SK-N-SH treated with all-trans-retinoic acid at 6 μM for 48 hours (cell line): ENCODE data around the gene OSBPL5.

Experiments used
- ATAC-seq: fragments of 200-7000 bp; cut with Tn5 transposase; 3 replicates; pipeline ENCODE4 v1.9.1; 2020; ENCODE audit warnings: mild to moderate bottlenecking, moderate library complexity
- ARNTL ChIP-seq: fragments of 450-650 bp; formaldehyde crosslinking; IDR thresholded peaks from 2 replicates; pipeline ENCODE4 v1.5.0; 2020; ENCODE audit warnings: low read depth, mild to moderate bottlenecking, moderate library complexity, borderline replicate concordance
- BACH2 ChIP-seq: fragments of 250-450 bp; sonication (Bioruptor Pico); IDR thresholded peaks from 2 replicates; pipeline ENCODE4 v1.9.0; 2021; ENCODE audit warnings: mild to moderate bottlenecking, borderline replicate concordance
- CSDC2 ChIP-seq: fragments of 250-450 bp; sonication (Bioruptor Pico); IDR thresholded peaks from 2 replicates; pipeline ENCODE4 v1.5.0; 2020; ENCODE audit warnings: mild to moderate bottlenecking, moderate library complexity
- ESRRG ChIP-seq: fragments of 250-450 bp; sonication (Bioruptor Pico); IDR thresholded peaks from 2 replicates; pipeline ENCODE4 v1.6.1; 2021; ENCODE audit warnings: mild to moderate bottlenecking
- ISL1 ChIP-seq: fragments of 250-450 bp; sonication (Bioruptor Pico); IDR thresholded peaks from 2 replicates; pipeline ENCODE4 v2.1.2; 2022; ENCODE audit warnings: mild to moderate bottlenecking, moderate library complexity
- OSR1 ChIP-seq: fragments of 250-450 bp; sonication (Bioruptor Pico); IDR thresholded peaks from 2 replicates; pipeline ENCODE4 v1.8.0; 2022; ENCODE audit warnings: moderate library complexity, mild to moderate bottlenecking, inconsistent platforms
- PPARA ChIP-seq: fragments of 250-450 bp; sonication (Bioruptor Pico); IDR thresholded peaks from 2 replicates; pipeline ENCODE4 v1.5.0; 2020; ENCODE audit warnings: mild to moderate bottlenecking, borderline replicate concordance
- RARB ChIP-seq: fragments of 250-450 bp; sonication (Bioruptor Pico); IDR thresholded peaks from 2 replicates; pipeline ENCODE4 v1.8.0; 2021; ENCODE audit warnings: mild to moderate bottlenecking, moderate library complexity
- SNAI2 ChIP-seq: fragments of 250-450 bp; sonication (Bioruptor Pico); IDR thresholded peaks from 2 replicates; pipeline ENCODE4 v1.5.0; 2020; ENCODE audit warnings: mild to moderate bottlenecking, moderate library complexity
- TOX ChIP-seq: fragments of 250-450 bp; sonication (Bioruptor Pico); IDR thresholded peaks from 2 replicates; pipeline ENCODE4 v1.8.0; 2021; ENCODE audit warnings: mild to moderate bottlenecking, moderate library complexity, borderline replicate concordance
- ZC3H10 ChIP-seq: fragments of 250-450 bp; sonication (Bioruptor Pico); IDR thresholded peaks from 2 replicates; pipeline ENCODE4 v1.5.1; 2021; ENCODE audit warnings: mild to moderate bottlenecking, moderate library complexity
- ZFP3 ChIP-seq: fragments of 250-450 bp; sonication (Bioruptor Pico); IDR thresholded peaks from 2 replicates; pipeline ENCODE4 v1.5.0; 2020; ENCODE audit warnings: mild to moderate bottlenecking, moderate library complexity
- ZFP30 ChIP-seq: fragments of 450-650 bp; formaldehyde crosslinking; IDR thresholded peaks from 2 replicates; pipeline ENCODE4 v1.5.0; 2022; ENCODE audit warnings: mild to moderate bottlenecking, moderate library complexity
- ZNF565 ChIP-seq: fragments of 450-650 bp; formaldehyde crosslinking; conservative IDR thresholded peaks from 2 replicates; pipeline ENCODE4 v1.5.0; 2020; ENCODE audit warnings: low read depth, mild to moderate bottlenecking, moderate library complexity
- ZNF70 ChIP-seq: fragments of 450-650 bp; formaldehyde crosslinking; IDR thresholded peaks from 2 replicates; pipeline ENCODE4 v1.5.0; 2020; ENCODE audit warnings: mild to moderate bottlenecking, moderate library complexity
- ZNF8 ChIP-seq: fragments of 450-650 bp; formaldehyde crosslinking; IDR thresholded peaks from 2 replicates; pipeline ENCODE4 v1.5.0; 2020; ENCODE audit warnings: mild to moderate bottlenecking, moderate library complexity
- TF ChIP-seq, protein P1 (sequence below): fragments of 250-450 bp; sonication (Bioruptor Pico); IDR thresholded peaks from 2 replicates; pipeline ENCODE4 v1.8.0; 2021; ENCODE audit warnings: low read depth, mild to moderate bottlenecking, moderate library complexity, borderline replicate concordance
- TF ChIP-seq, protein P2 (sequence below): fragments of 250-450 bp; sonication (Bioruptor Pico); IDR thresholded peaks from 2 replicates; pipeline ENCODE4 v1.5.1; 2021; ENCODE audit warnings: mild to moderate bottlenecking, moderate library complexity
- TF ChIP-seq, protein P3 (sequence below): fragments of 250-450 bp; sonication (Bioruptor Pico); IDR thresholded peaks from 2 replicates; pipeline ENCODE4 v1.8.0; 2020; ENCODE audit warnings: mild to moderate bottlenecking, moderate library complexity, borderline replicate concordance

The OSBPL5 gene

DNA sequence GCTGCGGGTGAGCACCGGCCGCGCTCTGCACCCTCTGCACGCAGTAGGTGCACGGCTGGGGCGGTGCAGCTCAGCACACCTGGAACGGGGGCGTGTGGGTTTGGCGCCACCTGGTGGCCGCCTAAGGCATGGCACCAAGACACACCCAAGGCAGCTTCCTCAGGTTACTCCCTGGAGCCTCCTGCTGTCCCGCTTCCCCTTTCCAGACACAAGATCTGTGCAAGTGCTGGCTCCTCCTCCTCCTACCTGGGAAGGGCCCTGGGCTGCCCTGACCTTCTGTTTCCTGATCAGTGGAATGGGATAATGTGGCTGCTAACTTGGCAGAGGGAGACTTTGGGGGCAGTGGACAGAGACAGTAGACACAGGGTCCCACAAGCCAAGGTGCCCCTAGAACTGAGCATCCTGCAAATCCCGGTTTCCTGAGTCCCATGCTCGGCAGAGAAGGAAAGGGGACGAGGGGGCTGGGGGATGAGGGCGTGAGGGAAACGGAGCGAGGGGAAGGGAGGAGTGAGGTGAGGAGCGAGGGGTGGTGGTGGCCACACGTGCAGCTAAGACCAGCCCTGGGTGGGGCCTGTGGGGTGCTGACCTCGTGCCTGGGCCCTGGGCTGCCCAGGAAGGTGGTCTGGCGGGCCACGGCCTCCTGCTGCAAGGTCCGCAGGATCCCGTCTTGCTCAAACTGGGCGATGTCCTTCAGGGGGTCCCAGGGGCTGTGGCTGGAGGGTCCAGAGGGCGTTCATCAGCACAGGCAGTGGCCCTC, 73.1 kb downstream of the OSBPL5 start:
- ATAC-seq, result peak; percentile 85
- TF ChIP-seq ZC3H10 (CRISPR knock-in tag), result no peak
- TF ChIP-seq ISL1 (CRISPR knock-in tag), result no peak
- TF ChIP-seq RARB (CRISPR knock-in tag), result no peak
- TF ChIP-seq ZNF70 (CRISPR knock-in tag), result no peak
- TF ChIP-seq, protein P1, sequence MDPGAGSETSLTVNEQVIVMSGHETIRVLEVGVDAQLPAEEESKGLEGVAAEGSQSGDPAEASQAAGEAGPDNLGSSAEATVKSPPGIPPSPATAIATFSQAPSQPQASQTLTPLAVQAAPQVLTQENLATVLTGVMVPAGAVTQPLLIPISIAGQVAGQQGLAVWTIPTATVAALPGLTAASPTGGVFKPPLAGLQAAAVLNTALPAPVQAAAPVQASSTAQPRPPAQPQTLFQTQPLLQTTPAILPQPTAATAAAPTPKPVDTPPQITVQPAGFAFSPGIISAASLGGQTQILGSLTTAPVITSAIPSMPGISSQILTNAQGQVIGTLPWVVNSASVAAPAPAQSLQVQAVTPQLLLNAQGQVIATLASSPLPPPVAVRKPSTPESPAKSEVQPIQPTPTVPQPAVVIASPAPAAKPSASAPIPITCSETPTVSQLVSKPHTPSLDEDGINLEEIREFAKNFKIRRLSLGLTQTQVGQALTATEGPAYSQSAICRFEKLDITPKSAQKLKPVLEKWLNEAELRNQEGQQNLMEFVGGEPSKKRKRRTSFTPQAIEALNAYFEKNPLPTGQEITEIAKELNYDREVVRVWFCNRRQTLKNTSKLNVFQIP (CRISPR knock-in tag), result no peak
- TF ChIP-seq ARNTL (CRISPR knock-in tag), result no peak
- no peak for TF ChIP-seq BACH2 (CRISPR knock-in tag)
- TF ChIP-seq ZNF565 (CRISPR knock-in tag), result no peak
- TF ChIP-seq, protein P2, sequence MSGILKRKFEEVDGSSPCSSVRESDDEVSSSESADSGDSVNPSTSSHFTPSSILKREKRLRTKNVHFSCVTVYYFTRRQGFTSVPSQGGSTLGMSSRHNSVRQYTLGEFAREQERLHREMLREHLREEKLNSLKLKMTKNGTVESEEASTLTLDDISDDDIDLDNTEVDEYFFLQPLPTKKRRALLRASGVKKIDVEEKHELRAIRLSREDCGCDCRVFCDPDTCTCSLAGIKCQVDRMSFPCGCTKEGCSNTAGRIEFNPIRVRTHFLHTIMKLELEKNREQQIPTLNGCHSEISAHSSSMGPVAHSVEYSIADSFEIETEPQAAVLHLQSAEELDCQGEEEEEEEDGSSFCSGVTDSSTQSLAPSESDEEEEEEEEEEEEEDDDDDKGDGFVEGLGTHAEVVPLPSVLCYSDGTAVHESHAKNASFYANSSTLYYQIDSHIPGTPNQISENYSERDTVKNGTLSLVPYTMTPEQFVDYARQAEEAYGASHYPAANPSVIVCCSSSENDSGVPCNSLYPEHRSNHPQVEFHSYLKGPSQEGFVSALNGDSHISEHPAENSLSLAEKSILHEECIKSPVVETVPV (CRISPR knock-in tag), result no peak
- TF ChIP-seq ZNF8 (CRISPR knock-in tag), result no peak
- no peak for TF ChIP-seq ESRRG
- no peak for TF ChIP-seq TOX (CRISPR knock-in tag)
- TF ChIP-seq, protein P3, sequence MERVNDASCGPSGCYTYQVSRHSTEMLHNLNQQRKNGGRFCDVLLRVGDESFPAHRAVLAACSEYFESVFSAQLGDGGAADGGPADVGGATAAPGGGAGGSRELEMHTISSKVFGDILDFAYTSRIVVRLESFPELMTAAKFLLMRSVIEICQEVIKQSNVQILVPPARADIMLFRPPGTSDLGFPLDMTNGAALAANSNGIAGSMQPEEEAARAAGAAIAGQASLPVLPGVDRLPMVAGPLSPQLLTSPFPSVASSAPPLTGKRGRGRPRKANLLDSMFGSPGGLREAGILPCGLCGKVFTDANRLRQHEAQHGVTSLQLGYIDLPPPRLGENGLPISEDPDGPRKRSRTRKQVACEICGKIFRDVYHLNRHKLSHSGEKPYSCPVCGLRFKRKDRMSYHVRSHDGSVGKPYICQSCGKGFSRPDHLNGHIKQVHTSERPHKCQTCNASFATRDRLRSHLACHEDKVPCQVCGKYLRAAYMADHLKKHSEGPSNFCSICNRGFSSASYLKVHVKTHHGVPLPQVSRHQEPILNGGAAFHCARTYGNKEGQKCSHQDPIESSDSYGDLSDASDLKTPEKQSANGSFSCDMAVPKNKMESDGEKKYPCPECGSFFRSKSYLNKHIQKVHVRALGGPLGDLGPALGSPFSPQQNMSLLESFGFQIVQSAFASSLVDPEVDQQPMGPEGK (CRISPR knock-in tag), result no peak
- TF ChIP-seq, all 23 proteins: peak for 0

DNA sequence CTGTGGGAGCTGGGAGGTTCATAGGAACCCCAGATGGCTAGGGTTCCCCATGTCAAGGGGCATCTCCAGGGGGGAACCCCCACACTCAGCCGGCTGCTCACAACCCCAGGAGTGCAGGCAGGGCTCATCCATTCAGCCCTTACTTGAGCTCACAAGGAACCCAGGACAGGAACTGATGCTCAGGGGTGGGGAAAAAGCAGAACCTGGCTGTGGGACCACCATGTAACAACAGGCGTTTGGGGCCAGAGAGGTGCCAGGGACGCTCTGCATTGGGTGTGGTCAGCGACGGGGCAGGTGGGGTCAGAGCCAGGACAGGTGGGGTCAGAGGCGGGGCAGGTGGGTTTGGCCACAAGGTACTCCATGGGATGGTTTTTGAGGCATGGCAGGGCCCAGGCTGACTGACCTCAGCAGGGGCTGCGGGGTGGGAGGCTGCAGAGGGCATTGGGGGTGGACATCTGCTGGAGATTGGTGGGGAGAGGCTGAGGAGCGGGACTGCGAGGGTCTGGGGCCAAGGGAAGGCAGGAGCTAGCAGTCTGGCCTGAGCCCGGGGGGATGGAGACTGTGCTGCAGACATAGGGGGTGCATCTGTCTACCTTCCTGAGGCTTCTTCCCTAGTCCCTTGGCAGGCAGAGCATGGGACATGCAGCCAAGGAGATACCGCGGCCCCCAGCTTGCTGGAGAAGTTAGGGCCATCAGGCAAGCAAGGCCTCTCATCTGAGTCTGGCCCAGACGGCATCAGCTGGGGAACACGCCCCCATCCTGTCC, 73.8 kb downstream of the OSBPL5 start:
- no peak for ATAC-seq
- no peak for TF ChIP-seq ZNF8 (CRISPR knock-in tag)
- TF ChIP-seq ESRRG, result no peak
- TF ChIP-seq TOX (CRISPR knock-in tag), result no peak
- no peak for TF ChIP-seq ZFP3 (CRISPR knock-in tag)
- TF ChIP-seq OSR1 (CRISPR knock-in tag), result no peak
- no peak for TF ChIP-seq ZNF70 (CRISPR knock-in tag)
- TF ChIP-seq, all 23 proteins: peak for 0

DNA sequence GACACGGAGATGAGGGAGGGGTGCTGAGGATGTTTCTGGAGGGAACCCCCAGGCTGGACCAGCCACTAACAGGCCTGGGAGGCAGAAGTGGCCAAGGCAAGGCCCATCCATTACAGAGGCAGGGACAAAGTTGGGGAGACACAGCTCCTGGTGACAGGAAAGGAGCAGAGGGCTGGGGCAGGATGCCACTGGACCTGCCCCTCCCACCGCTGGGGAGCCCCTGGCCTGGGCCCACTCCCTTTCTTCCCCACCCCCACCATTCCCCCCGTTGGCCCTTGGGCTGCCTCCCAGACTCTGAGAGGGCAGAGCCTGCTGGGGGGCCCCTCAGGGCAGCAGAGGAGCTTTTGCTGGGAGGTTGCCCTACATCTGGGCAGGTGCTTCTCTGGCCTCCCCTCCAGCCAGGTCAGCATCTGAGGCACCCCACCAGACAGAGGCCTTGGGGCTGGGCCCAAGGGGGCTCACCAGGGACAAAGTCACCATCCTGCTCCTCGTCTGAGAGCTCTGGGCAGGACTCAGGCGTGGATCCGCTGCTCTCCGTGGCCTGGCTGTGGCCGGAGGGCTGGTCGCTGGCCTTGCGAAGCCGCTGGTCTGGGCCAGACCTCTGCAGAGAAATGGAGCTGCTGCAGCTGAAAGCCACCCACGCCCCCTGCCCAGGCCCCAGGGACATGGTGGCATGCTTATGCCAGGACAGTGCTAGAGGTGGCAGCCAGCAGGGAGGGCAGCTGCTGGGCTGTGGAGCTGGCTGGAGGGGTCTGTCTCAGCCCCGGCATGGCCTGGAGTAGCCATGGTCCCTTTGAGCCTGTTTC, 74.8 kb downstream of the OSBPL5 start:
- TF ChIP-seq, protein P2 (CRISPR knock-in tag), result no peak
- TF ChIP-seq CSDC2 (CRISPR knock-in tag) (no peak), OSR1 (CRISPR knock-in tag) (no peak), ZNF8 (CRISPR knock-in tag) (no peak), ESRRG (no peak), PPARA (CRISPR knock-in tag) (no peak), ARNTL (CRISPR knock-in tag) (no peak), BACH2 (CRISPR knock-in tag) (no peak), ZFP30 (CRISPR knock-in tag) (no peak), ZNF70 (CRISPR knock-in tag) (no peak), ZC3H10 (CRISPR knock-in tag) (no peak), SNAI2 (CRISPR knock-in tag) (no peak), ISL1 (CRISPR knock-in tag) (no peak)
- TF ChIP-seq, protein P1 (CRISPR knock-in tag), result no peak
- TF ChIP-seq, all 23 proteins: peak for 0
- no peak for ATAC-seq
